OCI-LY1 (cell line): ENCODE results near the gene NPFFR1.

ENCODE experiments used
- H2AFZ ChIP-seq: fragments of 200-600 bp; sonication (generic), shearing (Covaris generic); 2 replicates; pipeline ENCODE4 v1.6.0; 2014; ENCODE audit warnings: antibody characterized with exemption, mild to moderate bottlenecking, low read length
- H3F3A ChIP-seq: fragments of 200-600 bp; sonication (generic), shearing (Covaris generic); 2 replicates; pipeline ENCODE4 v1.6.0; 2014; ENCODE audit warnings: mild to moderate bottlenecking, antibody characterized with exemption, low read length, moderate library complexity; ENCODE audit not compliant: insufficient read depth
- H3K27ac ChIP-seq: fragments of 200-600 bp; sonication (generic); 2 replicates; pipeline ENCODE4 v1.5.1; 2014; ENCODE audit warnings: low read length, mixed run types, mild to moderate bottlenecking, low read depth; ENCODE audit not compliant: poor library complexity, severe bottlenecking
- H3K27me3 ChIP-seq: fragments of 200-600 bp; sonication (generic); 2 replicates; pipeline ENCODE4 v1.6.0; 2014; ENCODE audit warnings: antibody characterized with exemption, mild to moderate bottlenecking, low read length, moderate library complexity; ENCODE audit not compliant: insufficient read depth
- H3K36me3 ChIP-seq: fragments of 200-600 bp; sonication (generic); 2 replicates; pipeline ENCODE4 v1.6.1; 2014; ENCODE audit warnings: mild to moderate bottlenecking, antibody characterized with exemption, low read length, moderate library complexity, mixed read lengths; ENCODE audit not compliant: insufficient read depth
- H3K4me1 ChIP-seq: fragments of 200-600 bp; sonication (generic); 2 replicates; pipeline ENCODE4 v1.5.1; 2014; ENCODE audit warnings: mild to moderate bottlenecking, low read length, moderate library complexity; ENCODE audit not compliant: insufficient read depth, severe bottlenecking
- H3K4me2 ChIP-seq: fragments of 200-600 bp; sonication (generic), shearing (Covaris generic); 2 replicates; pipeline ENCODE4 v1.6.1; 2014; ENCODE audit warnings: low read length
- H3K4me3 ChIP-seq: fragments of 200-600 bp; sonication (generic); 2 replicates; pipeline ENCODE4 v1.5.1; 2014; ENCODE audit warnings: low read length, low read depth, mild to moderate bottlenecking, mixed read lengths; ENCODE audit not compliant: poor library complexity, severe bottlenecking
- H3K79me2 ChIP-seq: fragments of 200-600 bp; shearing (Covaris generic); 2 replicates; pipeline ENCODE4 v1.6.1; 2016; ENCODE audit warnings: mixed run types, low read length, mixed read lengths; ENCODE audit not compliant: insufficient read depth
- H3K9ac ChIP-seq: fragments of 200-600 bp; sonication (generic), shearing (Covaris generic); 2 replicates; pipeline ENCODE4 v1.6.1; 2014; ENCODE audit warnings: mild to moderate bottlenecking, low read length, mixed read lengths
- H3K9me2 ChIP-seq: fragments of 200-600 bp; sonication (generic), shearing (Covaris generic); 2 replicates; pipeline ENCODE4 v1.6.1; 2014; ENCODE audit warnings: low read depth, mild to moderate bottlenecking, low read length, mixed read lengths
- H3K9me3 ChIP-seq: fragments of 200-600 bp; shearing (Covaris generic); 2 replicates; pipeline ENCODE4 v1.6.1; 2014; ENCODE audit warnings: low read length, mixed read lengths
- H4K20me1 ChIP-seq: fragments of 200-600 bp; sonication (generic), shearing (Covaris generic); 2 replicates; pipeline ENCODE4 v1.6.0; 2016; ENCODE audit warnings: mild to moderate bottlenecking, low read length; ENCODE audit not compliant: insufficient read depth
- EZH2 ChIP-seq: fragments of 200-600 bp; sonication (generic), shearing (Covaris generic); IDR thresholded peaks from 2 replicates; pipeline ENCODE4 v1.8.0; 2017; ENCODE audit warnings: borderline replicate concordance, mixed run types, mild to moderate bottlenecking, antibody characterized with exemption, low read length, moderate library complexity, mixed read lengths
- TF ChIP-seq, protein P1 (sequence below): fragments of 200-600 bp; sonication (generic), shearing (Covaris generic); IDR thresholded peaks from 2 replicates; pipeline ENCODE4 v1.5.1; 2017; ENCODE audit warnings: mild to moderate bottlenecking, antibody characterized with exemption, low read length, moderate library complexity, mixed read lengths

Gene NPFFR1

DNA sequence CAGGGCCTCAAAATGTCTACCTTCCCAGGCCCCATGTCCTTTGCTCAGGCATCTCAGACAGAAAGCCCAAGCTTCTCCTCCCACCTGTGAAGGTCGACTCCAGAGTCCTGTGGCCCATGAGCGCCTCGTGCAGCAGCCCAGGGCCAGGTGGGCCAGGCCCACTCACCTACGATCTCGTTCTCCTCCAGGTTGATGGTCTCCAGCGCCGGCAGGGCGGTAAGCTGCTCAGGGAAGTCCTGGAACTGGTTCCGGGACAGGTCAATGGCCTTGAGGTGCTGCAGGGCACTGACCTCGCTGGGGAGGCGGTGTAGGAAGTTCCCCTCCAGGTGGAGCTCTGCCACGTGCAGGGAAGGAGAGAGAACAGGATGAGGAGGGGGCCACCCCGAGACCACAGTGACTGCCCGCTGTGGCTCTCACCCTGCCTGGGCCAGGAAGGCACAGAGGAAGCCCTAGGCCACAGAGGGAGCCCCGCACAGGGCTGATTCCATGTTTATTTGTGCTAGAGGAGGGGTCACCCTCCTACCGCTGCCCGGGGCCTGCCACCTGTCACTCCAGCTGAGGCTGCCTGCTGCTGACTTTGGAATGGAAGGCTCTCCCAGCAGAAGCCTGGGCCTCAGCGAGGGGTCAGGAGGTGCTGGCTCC, 40.0 kb upstream of the NPFFR1 start:
- Histone ChIP-seq H3K79me2 (no peaks in the 10 kb centered on the region), H3K27ac (no peak overlapping the region), H3K36me3 (no peaks in the 10 kb centered on the region), H3K4me2 (no peak overlapping the region), H3K9me3 (no peaks in the 10 kb centered on the region), H3F3A (no peaks in the 10 kb centered on the region), H3K9me2 (no peaks in the 10 kb centered on the region), H3K4me1 (no peaks in the 10 kb centered on the region), H4K20me1 (no peaks in the 10 kb centered on the region), H3K9ac (no peak overlapping the region), H3K4me3 (no peak overlapping the region), H3K27me3 (no peaks in the 10 kb centered on the region), H2AFZ (no peak overlapping the region)
- no peak for TF ChIP-seq EZH2
- TF ChIP-seq, protein P1, sequence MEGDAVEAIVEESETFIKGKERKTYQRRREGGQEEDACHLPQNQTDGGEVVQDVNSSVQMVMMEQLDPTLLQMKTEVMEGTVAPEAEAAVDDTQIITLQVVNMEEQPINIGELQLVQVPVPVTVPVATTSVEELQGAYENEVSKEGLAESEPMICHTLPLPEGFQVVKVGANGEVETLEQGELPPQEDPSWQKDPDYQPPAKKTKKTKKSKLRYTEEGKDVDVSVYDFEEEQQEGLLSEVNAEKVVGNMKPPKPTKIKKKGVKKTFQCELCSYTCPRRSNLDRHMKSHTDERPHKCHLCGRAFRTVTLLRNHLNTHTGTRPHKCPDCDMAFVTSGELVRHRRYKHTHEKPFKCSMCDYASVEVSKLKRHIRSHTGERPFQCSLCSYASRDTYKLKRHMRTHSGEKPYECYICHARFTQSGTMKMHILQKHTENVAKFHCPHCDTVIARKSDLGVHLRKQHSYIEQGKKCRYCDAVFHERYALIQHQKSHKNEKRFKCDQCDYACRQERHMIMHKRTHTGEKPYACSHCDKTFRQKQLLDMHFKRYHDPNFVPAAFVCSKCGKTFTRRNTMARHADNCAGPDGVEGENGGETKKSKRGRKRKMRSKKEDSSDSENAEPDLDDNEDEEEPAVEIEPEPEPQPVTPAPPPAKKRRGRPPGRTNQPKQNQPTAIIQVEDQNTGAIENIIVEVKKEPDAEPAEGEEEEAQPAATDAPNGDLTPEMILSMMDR: no peak

DNA sequence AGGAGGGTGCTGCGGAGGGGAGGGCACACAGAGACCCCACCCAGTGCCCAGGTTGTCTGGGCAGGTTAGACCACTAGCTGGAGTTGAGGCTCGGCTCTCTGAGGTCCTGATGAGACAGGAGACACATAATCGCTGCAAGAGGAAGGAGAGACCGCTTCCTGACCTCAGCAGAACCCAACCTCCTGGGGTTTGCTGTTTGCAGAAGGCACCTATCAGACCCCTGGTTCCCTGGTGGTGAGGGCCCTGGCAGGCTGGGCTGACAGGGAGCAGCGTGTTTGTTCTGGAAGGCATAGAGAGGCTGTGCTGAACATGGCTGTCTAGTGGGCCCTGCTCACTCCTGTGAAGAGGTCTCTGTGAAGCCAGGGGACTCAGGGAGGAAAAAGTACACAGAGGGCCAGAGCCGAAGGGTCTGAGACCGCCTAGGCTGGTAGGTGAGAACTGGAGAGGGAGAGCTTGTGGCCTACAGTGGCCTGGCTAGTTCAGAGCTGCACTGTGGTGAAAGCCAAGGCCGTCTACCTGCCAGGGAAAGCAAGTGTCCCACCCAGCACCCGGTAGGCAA, 39.4 kb upstream of the NPFFR1 start:
- Histone ChIP-seq H4K20me1 (no peaks in the 10 kb centered on the region), H3K9me3 (no peaks in the 10 kb centered on the region), H3K27ac (no peak overlapping the region), H3K9me2 (no peaks in the 10 kb centered on the region), H3K4me1 (no peaks in the 10 kb centered on the region), H3K9ac (no peak overlapping the region), H3K4me3 (no peak overlapping the region), H3K4me2 (no peak overlapping the region), H3K79me2 (no peaks in the 10 kb centered on the region), H3K27me3 (no peaks in the 10 kb centered on the region), H2AFZ (no peak overlapping the region), H3K36me3 (no peaks in the 10 kb centered on the region), H3F3A (no peaks in the 10 kb centered on the region)
- TF ChIP-seq EZH2: no peak
- TF ChIP-seq, protein P1: no peak

DNA sequence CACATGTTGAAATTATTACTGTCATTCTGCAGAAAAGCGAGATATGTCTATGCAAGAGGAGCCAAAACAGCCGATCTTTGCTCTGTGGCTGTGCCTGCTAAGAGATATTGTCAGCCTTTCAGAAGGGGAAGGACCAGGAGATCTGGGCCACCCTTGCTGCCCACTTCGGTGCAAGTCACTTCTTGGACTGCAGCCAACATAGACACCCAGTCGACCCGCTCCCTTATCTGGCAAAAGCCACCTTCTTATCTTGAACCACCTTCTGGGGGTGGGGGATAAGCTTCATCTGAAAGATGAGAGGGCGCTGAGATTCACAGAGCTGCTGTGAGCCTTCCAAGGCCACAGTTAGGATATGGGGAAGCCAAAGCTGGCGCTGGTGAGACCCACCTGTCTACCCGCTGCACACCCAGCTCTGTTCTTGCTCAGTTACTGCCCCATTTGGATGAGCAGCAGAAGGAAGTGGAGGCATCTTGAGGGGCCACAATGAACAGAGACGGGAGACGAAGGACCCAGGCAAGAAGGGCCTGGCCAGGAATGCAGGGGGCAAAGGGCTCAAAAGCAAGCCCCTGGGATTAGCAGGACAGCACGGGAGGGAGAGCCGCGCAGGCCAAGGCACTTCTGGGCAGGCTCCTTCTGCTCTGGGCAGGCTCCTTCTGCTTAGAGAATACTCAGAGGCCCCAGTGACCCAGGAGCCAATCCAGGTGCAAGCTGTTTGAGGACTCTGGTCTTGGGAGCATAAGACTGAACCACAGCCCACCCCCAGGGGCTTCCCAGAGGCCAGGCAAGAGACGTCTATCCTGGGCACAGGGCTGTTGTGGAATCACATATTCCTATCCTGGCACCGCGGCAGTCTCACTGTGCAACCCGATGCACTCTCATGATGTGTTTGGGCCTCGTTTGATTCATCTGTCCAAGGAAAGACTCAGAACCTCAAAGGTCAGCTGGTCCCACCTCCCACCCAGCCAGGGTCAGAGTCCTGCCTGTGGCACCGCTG, 38.4 kb upstream of the NPFFR1 start:
- Histone ChIP-seq H2AFZ (no peak overlapping the region), H3K36me3 (no peaks in the 10 kb centered on the region), H3K9me3 (no peaks in the 10 kb centered on the region), H4K20me1 (no peaks in the 10 kb centered on the region), H3K27ac (no peak overlapping the region), H3K4me3 (no peak overlapping the region), H3K79me2 (no peaks in the 10 kb centered on the region), H3K4me1 (no peaks in the 10 kb centered on the region), H3K4me2 (no peak overlapping the region), H3K27me3 (no peaks in the 10 kb centered on the region), H3K9me2 (no peaks in the 10 kb centered on the region), H3K9ac (no peak overlapping the region), H3F3A (no peaks in the 10 kb centered on the region)
- no peak for TF ChIP-seq EZH2
- TF ChIP-seq, protein P1: no peak
